HG02885 (cell line): ENCODE results near the gene MCM10.
"Not testable (repeated sequence)": the region's sequence is repeated elsewhere in the genome, so short reads cannot be mapped to it uniquely, and the experiment has no call there.

Experiments used
- ATAC-seq: cut with Tn5 transposase; IDR thresholded peaks from one replicate; pipeline ENCODE4 v1.9.1; 2021; ENCODE audit warnings: mild to moderate bottlenecking; ENCODE audit not compliant: unreplicated experiment, poor library complexity

The MCM10 gene

DNA sequence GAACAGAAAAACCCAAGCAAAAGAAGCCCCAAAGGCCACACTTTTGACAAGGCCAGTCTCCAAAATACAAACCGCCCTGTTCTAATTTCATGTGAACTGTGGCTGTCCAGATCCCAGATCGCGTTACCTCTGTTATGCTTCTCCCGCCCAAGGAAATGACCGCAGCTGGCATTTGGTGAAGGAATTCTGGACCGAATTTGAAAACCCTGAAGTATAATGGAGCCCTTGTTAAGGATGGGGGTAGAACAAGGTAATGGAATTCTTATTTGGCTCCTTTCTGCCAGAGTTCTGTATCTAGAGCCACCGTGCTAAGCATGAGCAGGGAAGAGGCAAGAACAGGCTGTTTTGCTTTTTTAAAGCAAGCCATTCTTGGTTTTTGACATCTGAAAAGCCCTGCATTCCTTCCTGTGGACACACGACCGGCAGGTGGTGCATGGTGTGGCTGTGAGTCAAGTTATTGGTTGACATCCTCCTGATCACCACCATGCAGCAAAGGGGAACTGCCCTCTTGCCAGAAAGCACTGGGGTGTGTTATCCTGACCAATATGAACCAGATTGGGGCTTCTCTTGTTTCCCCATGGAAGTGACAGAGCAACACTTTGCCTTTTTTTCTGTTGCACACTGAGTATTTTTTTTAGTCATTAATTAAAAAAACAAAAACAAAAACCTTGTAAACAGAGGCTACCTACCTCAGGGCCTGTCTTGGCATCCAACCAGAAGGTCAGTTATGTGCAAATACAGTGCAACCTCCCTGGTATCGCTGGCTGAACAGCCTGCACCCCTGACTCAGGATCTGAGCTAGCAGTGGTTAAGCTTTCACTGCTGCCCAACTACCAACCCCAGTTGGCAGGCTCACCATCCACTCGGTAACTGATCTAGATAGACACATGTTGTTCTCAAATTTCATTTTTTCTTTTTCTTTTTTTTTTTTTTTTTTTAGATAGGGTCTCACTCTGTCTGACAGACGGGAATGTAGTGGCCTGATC is 58.6 kb downstream of the MCM10 start:
- no peak for ATAC-seq

DNA sequence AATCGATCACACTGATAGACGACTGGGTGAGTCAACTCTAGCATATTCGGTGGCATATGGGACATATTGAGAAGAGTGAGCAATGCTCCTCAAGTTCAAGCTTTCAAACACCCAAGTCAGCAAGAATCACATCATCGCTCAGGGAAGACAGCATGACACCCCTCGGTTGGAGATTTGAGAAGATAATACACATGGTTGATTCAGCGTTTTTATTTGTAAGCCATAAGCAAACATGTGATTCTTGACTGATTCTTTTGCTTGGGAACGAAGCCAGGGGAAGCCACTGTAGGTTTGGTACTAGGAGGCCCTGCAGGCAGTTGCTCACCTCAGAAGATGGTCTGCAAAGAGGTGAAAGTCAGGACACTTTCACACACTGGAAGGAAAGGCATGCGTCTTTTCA is 60.2 kb downstream of the MCM10 start:
- ATAC-seq: no peak

- ATAC-seq: no peak
Observed at GRCh38 chr10:13222151-13222550, 60.8 kb downstream of the MCM10 start.

DNA sequence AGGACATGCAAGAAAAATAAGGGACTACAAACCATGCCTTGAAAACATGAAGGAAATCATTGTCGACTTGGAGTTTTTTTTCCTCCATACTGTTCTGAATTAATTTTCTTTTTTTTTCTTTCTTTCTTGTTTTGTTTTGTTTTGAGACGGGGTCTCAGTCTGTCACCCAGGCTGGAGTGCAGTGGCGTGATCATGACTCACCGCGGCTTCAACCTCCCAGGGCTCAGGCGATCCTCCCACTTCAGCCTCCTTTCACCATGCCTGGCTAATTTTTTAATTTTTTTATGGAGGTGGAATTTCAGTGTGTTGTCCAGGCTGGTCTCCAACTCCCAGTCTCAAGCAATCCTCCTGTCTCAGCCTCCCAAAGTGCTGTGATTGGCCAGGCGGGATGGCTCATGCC is 61.2 kb downstream of the MCM10 start:
- no peak for ATAC-seq

DNA sequence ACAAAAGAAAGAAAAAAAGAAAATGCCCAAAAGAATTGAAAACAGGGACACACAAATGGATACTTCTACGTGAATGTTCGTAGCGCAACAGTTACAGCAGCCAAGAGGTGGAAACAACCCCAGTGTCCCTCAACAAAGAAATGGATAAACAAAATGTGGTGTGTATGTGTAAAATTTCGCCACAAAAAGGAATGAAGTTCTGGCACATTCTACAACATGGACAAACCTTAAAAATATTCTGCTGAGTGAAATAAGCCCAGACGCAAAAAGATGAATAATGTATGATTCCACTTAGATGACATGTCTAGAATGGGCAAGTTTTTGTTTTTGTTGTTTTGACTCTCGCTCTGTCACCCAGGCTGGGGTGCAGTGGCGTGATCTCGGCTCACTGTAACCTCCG is 61.9 kb downstream of the MCM10 start:
- ATAC-seq: no peak

DNA sequence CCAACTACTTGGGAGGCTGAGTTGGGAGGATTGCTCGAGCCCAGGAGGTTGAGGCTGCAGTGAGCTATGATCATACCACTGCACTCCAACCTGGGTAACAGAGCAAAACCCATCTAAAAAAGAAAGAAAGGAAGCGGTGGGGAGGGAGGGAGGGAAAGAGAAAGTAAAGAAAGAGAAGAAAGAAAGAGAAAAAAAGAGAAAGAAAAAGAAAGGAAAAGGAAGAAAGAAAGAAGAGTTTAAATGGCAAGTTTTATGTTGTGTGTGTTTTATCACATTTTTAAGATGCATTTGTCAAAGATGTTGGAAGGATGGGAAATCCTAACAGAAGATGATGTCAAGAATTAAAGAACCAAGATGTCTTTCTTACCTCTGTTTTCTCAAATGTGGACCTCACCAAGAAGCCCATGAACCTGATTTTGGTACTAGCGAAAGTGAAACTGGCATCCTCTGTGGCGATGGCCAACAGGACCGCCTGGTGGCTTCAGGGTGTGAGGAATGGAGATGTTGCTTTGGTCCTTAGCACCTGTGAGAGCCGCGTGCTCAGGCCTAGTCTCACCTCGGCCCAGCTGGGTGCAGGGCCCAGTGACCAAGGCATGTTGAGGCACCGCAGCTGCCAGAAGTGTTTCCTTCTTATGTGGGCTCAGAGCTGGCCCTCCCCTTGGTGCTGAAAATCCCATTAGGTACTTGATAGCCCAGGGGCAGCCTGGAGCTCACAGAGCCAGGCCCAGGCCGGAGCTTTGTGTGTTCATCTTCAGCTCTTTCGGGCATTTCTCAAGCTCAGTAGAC is 63.0 kb downstream of the MCM10 start:
- no peak for ATAC-seq

DNA sequence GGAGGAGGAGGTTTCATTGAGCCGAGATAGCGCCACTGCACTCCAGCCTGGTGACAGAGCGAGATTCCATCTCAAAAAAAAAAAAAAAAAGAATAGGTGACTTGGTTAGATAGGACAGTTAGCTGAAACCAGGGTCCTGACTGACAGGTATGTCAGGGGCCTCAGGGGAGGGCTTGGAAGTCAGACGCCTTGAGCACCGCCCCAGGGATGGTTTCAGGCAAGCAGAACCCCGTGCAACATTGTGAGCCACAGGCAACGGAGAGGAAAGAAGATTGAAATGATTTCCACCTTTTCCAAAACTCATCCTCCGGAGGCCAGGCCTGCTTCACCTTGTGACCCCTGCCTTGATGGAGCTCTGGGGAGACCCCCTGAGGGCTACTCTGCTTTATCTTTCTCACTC is 64.2 kb downstream of the MCM10 start:
- ATAC-seq: no peak

- ATAC-seq: no peak
Observed at GRCh38 chr10:13227031-13227430, 65.7 kb downstream of the MCM10 start.

- ATAC-seq: no peak
Observed at GRCh38 chr10:13231190-13231589, 69.8 kb downstream of the MCM10 start.

DNA sequence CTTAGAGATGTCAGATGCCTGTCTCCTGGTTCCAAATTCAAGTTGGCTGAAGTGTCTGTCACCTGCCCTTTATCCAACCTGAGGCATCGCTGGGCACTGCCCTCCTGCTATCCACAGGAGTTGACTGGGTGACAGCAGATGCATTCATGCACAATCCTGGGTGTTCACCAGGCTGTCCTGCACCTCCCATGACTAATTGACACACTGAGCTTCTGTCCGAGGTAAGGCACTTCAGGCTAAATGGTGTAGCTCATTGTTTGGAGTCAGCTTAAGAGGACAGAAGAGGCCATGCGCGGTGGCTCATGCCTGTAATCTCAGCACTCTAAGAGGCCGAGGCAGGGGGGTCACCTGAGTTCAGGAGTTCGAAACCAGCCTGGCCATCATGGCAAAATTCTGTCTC is 70.5 kb downstream of the MCM10 start:
- no peak for ATAC-seq

- no peak for ATAC-seq
Observed at GRCh38 chr10:13233358-13233757, 72.0 kb downstream of the MCM10 start.

GRCh38 chr10:13234172-13234571 is 72.8 kb downstream of the MCM10 start, which contains the start of gene UCMA:
Gene UCMA (minus strand): TSS chr10:13234374. CDS start chr10:13234258, 116 bp downstream.
- ATAC-seq: no peak

DNA sequence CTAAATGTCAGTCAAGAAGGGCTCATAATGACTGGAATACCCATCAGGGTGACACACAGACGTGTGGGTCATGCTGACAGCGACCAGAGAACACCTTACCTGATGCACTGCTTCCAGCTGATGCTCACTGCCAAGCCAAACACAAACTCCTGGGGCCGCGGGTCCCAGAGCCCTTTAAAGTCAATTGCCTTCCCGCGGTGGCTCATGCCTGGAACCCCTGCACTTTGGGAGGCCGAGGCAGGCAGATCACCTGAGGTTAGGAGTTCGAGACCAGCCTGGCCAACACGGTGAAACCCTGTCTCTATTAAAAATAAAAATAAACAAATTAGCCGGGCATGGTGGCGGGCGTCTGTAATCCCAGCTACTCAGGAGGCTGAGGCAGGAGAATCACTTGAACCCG is 73.4 kb downstream of the MCM10 start:
- not testable (repeated sequence) for ATAC-seq

- ATAC-seq: no peak
Observed at GRCh38 chr10:13236638-13237037, 75.3 kb downstream of the MCM10 start.

- ATAC-seq: no peak
Observed at GRCh38 chr10:13238271-13239077, 77.1 kb downstream of the MCM10 start.

- no peak for ATAC-seq
Observed at GRCh38 chr10:13239923-13240322, 78.6 kb downstream of the MCM10 start.

- no peak for ATAC-seq
Observed at GRCh38 chr10:13241613-13242012, 80.3 kb downstream of the MCM10 start.

DNA sequence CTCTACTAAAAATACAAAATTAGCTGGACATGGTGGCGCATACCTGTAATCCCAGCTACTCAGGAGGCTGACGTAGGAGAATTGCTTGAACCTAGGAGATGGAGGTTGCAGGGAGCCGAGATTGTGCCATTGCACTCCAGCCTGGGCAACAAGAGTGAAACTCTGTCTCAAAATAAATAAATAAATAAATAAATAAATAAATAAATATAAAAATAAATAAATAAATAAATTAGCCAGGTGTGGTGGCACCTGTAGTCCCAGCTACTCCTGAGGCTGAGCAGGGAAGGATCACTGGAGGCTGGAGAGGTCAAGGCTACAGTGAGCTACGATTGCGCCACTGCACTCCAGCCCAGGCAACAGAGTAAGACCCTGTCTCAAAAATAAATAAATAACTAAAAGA is 80.9 kb downstream of the MCM10 start:
- not testable (repeated sequence) for ATAC-seq

- no peak for ATAC-seq
Observed at GRCh38 chr10:13247246-13247645, 85.9 kb downstream of the MCM10 start.

DNA sequence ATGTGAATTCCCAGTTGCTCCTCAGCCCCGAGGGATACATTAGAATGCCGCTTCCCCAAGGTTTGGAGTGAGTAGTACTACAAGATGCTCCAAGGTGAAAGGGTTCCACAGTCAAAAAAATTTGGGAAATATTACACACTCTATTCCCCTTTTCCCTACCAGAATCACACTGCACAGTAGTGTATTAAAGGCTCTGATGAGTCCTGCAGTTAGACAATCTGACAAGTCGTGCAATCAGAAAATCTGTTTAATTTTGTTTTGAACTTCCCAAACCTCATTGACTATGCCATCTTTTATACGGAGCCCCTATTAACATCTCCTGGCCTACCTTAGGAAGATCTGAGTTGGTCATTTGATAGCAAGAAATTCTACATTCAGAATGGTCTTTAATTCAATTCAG is 86.4 kb downstream of the MCM10 start:
- ATAC-seq: no peak
